T-cell (primary cell): ENCODE measurements around the gene YWHAB. TPM values are rescaled to one million over a fixed set of nuclear protein-coding genes. Genes with fewer than 3 reads are reported as not detected.

Source experiments
- ATAC-seq, 4 experiments: fragments of 200-7000 bp in 3 of 4; fragments of 150-1000 bp in 1 of 4; cut with Tn5 transposase; replicated peaks in 1 of 4; 1 replicate in 3 of 4; 2 replicates in 1 of 4; pipeline ENCODE4 v1.10.0; 2021; ENCODE audit warnings: moderate library complexity in 3 of 4, mild to moderate bottlenecking in 2 of 4, moderate number of reproducible peaks in 1 of 4
- CTCF ChIA-PET, 2 donors: fragments of 300-600 bp; sonication (Branson Sonifier 250); formaldehyde crosslinking; loops; one replicate each; lab custom pipeline; 2022; ENCODE audit warnings: antibody characterized with exemption in 2 of 2; lab: Charles Lee
- POLR2A ChIA-PET, 2 donors: fragments of 300-600 bp; sonication (Branson Sonifier 250); formaldehyde crosslinking; loops; one replicate each; lab custom pipeline; 2022; ENCODE audit warnings: antibody characterized with exemption in 2 of 2; lab: Charles Lee
- DNase-seq, 35 experiments: peaks; one replicate each; pipeline versions ENCODE4 v3.0.0 to v3.0.0-alpha.2; 2013 to 2023
- H3K27ac ChIP-seq: one replicate; pipeline ENCODE4 v1.5.1; 2013; ENCODE audit warnings: low read length
- H3K27me3 ChIP-seq, 2 experiments: replicated peaks in 1 of 2; 1 replicate in 1 of 2; 2 replicates in 1 of 2; pipeline versions ENCODE4 v1.6.1 to v1.7.0; 2013; ENCODE audit warnings: low read length in 1 of 2, mixed read lengths in 1 of 2; ENCODE audit not compliant: control insufficient read depth in 2 of 2, insufficient read depth in 2 of 2; ENCODE audit errors: extremely low read depth in 1 of 2
- H3K36me3 ChIP-seq, 2 donors: 1 replicate in 1 of 2; 2 replicates in 1 of 2; pipeline versions ENCODE4 v1.6.1 to v1.7.0; 2013; ENCODE audit warnings: low read length in 1 of 2; ENCODE audit not compliant: control insufficient read depth in 2 of 2, insufficient read depth in 1 of 2; ENCODE audit errors: extremely low read depth in 1 of 2
- H3K4me1 ChIP-seq, 2 experiments: 1 replicate in 1 of 2; 2 replicates in 1 of 2; pipeline versions ENCODE4 v1.6.1 to v1.7.0; 2013; ENCODE audit warnings: low read length in 2 of 2, mixed read lengths in 1 of 2; ENCODE audit not compliant: insufficient read depth in 2 of 2, control insufficient read depth in 1 of 2; ENCODE audit errors: extremely low read depth in 1 of 2
- H3K4me3 ChIP-seq, 2 donors: 1 replicate in 1 of 2; 2 replicates in 1 of 2; pipeline versions ENCODE4 v1.5.1 to v1.7.0; 2013; ENCODE audit warnings: mild to moderate bottlenecking in 2 of 2, low read length in 1 of 2, moderate library complexity in 1 of 2; ENCODE audit not compliant: control insufficient read depth in 1 of 2; ENCODE audit errors: extremely low read depth in 1 of 2
- H3K9me3 ChIP-seq: 2 replicates; pipeline ENCODE4 v1.7.0; 2013
- H3K27ac Mint-ChIP-seq, 2 donors: one replicate each; pipeline ENCODE4 v1.8.0; 2020 to 2021; ENCODE audit warnings: mild to moderate bottlenecking in 2 of 2, mixed read lengths in 2 of 2
- H3K27me3 Mint-ChIP-seq, 2 donors: one replicate each; pipeline ENCODE4 v1.8.0; 2021 to 2022; ENCODE audit warnings: mixed read lengths in 2 of 2
- H3K36me3 Mint-ChIP-seq: one replicate; pipeline ENCODE4 v1.8.0; 2021; ENCODE audit warnings: mixed read lengths
- H3K4me1 Mint-ChIP-seq, 3 donors: one replicate each; pipeline ENCODE4 v1.8.0; 2020 to 2022; ENCODE audit warnings: mixed read lengths in 3 of 3, mild to moderate bottlenecking in 1 of 3
- H3K4me3 Mint-ChIP-seq, 3 donors: one replicate each; pipeline ENCODE4 v1.8.0; 2020 to 2022; ENCODE audit warnings: mild to moderate bottlenecking in 3 of 3, mixed read lengths in 3 of 3, moderate library complexity in 3 of 3
- H3K9me3 Mint-ChIP-seq, 3 donors: one replicate each; pipeline ENCODE4 v1.8.0; 2020 to 2022; ENCODE audit warnings: mixed read lengths in 3 of 3
- WGBS: methylation state at CpG from one replicate; pipeline ENCODE4 v1.1.5; 2013; ENCODE audit warnings: missing lambda C conversion rate; ENCODE audit not compliant: insufficient coverage; 5-methylcytosine and 5-hydroxymethylcytosine counted together
- total RNA-seq, 35 experiments: library from RNA in 6 of 35; stranded (reverse) in 6 of 35; fragments of 120-200 nt in 1 of 35; gene quantifications; one replicate each; pipeline versions ENCODE4 v1.2.1 to v1.2.4 and lab custom pipeline; 2013 to 2026

Gene YWHAB
- total RNA-seq, 5 donors from 2014 or later (not counting 1 experiment from before 2014, with no cell fraction given) = 198 to 233 (median 205) TPM

- H3K4me1 Mint-ChIP-seq = peaks cover 0 to 13% (median 0%) of the 10 kb centered on the region in 3 donors
- CTCF ChIA-PET = no interaction called here
Observed at GRCh38 chr20:44946271-44946852, 60.9 kb downstream of the YWHAB start.

DNA sequence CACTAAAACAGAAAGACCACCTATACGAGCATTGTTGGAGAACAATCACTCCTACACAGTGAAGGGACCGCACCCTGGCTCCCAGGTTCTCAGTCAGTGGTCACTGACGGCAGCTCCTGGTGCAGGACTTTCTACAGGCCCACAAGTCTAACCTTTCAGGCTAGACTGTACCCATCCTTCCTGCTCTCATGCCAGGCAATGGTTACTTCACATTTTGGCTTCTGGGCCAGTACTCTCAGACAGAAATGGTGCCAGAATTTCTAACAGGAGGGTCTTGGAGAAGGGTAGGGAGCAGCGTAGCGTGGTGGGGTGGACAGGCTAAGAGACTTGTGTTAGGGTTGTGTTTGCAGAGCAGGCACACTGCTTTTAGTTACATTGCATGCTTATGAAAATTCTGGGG, 62.6 kb downstream of the YWHAB start:
- H3K4me3 ChIP-seq = no peak overlapping the region
- peaks cover 7 to 22% (median 8%) of the 10 kb centered on the region in 3 donors for H3K4me1 Mint-ChIP-seq
- DNase-seq (no peak), ATAC-seq (no peak)
- no peak overlapping the region for H3K4me3 Mint-ChIP-seq
- H3K27ac Mint-ChIP-seq = peak overlapping the region in 1 of 2 donors; percentile 64
- no peak overlapping the region for H3K27ac ChIP-seq
- H3K36me3 Mint-ChIP-seq = peaks cover 73% of the 10 kb centered on the region
- POLR2A ChIA-PET = interaction anchor here in 1 of 2 donors (0.7 kb wide), 1 partner anchor 165 kb away, joined by 3 read pairs; no protein-coding TSS in a partner anchor
- 90% methylated on average over 5 of the region's 5 CpGs for WGBS
- no peaks in the 10 kb centered on the region for H3K27me3 Mint-ChIP-seq
- H3K36me3 ChIP-seq = peaks cover 8 to 75% of the 10 kb centered on the region in 2 donors
- no peaks in the 10 kb centered on the region for H3K27me3 ChIP-seq
- no peaks in the 10 kb centered on the region for H3K9me3 ChIP-seq
- no peaks in the 10 kb centered on the region for H3K4me1 ChIP-seq
- CTCF ChIA-PET = no interaction called here
- H3K9me3 Mint-ChIP-seq = no peaks in the 10 kb centered on the region

More at GRCh38 chr20:44946271-44946852, 60.9 kb downstream of the YWHAB start:
- H3K4me3 ChIP-seq = no peak overlapping the region
- H3K27me3 ChIP-seq = no peaks in the 10 kb centered on the region
- no peak overlapping the region for H3K27ac ChIP-seq
- H3K4me1 ChIP-seq = no peaks in the 10 kb centered on the region
- no peaks in the 10 kb centered on the region for H3K27me3 Mint-ChIP-seq
- peak overlapping the region; percentile 32 to 41 for H3K27ac Mint-ChIP-seq
- H3K36me3 Mint-ChIP-seq = peaks cover 70% of the 10 kb centered on the region
- POLR2A ChIA-PET = interaction anchor here in 1 of 2 donors (0.9 kb wide), 1 partner anchor 21 kb away, joined by 4 read pairs; no protein-coding TSS in a partner anchor
- DNase-seq (no peak), ATAC-seq (no peak)
- 83% methylated on average over 1 of the region's 2 CpGs for WGBS
- H3K9me3 Mint-ChIP-seq = no peaks in the 10 kb centered on the region
- H3K4me3 Mint-ChIP-seq = no peak overlapping the region
- H3K36me3 ChIP-seq = peaks cover 8 to 79% of the 10 kb centered on the region in 2 donors
- H3K9me3 ChIP-seq = no peaks in the 10 kb centered on the region

- 83% methylated on average over 2 of the region's 2 CpGs for WGBS
- Histone ChIP-seq H3K27ac (no peak overlapping the region), H3K36me3 (peaks cover 9 to 75% of the 10 kb centered on the region in 2 donors), H3K9me3 (no peaks in the 10 kb centered on the region), H3K4me3 (no peak overlapping the region), H3K27me3 (no peaks in the 10 kb centered on the region), H3K4me1 (no peaks in the 10 kb centered on the region)
- POLR2A ChIA-PET = interaction anchor here in 1 of 2 donors (0.7 kb wide), 1 partner anchor 165 kb away, joined by 3 read pairs; no protein-coding TSS in a partner anchor
- no peak overlapping the region for H3K4me3 Mint-ChIP-seq
- ATAC-seq (no peak), DNase-seq (no peak)
- peaks cover 11 to 26% (median 12%) of the 10 kb centered on the region in 3 donors for H3K4me1 Mint-ChIP-seq
- peak overlapping the region in 1 of 2 donors; percentile 10 for H3K27ac Mint-ChIP-seq
- CTCF ChIA-PET = interaction anchor here in 1 of 2 donors (0.6 kb wide), 1 partner anchor 64 kb away, joined by 3 read pairs; no protein-coding TSS in a partner anchor
- peaks cover 74% of the 10 kb centered on the region for H3K36me3 Mint-ChIP-seq
- no peaks in the 10 kb centered on the region for H3K9me3 Mint-ChIP-seq
- no peaks in the 10 kb centered on the region for H3K27me3 Mint-ChIP-seq
Observed at GRCh38 chr20:44948513-44948912, 63.0 kb downstream of the YWHAB start.

DNA sequence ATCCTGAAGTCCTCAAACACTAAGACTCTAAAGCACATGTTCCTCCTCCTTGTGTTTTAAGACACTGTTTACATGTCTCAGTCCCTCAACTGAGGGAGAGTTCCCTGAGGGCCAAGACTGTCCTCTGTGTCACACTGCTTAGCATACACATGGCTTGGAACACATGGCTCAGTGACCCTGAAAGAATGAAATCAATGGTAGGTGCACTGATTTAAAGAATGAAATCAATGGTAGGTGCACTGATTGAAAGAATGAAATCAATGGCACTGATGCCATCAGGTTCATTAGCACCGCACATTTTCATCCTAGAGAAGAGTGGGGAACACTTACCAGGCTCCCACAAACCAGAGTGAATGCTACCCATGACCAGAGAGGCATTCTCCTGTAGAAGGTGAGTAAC, 64.9 kb downstream of the YWHAB start:
- H3K9me3 Mint-ChIP-seq = no peaks in the 10 kb centered on the region
- peak overlapping the region; percentile 16 to 18 for H3K27ac Mint-ChIP-seq
- POLR2A ChIA-PET = interaction anchor here (0.6 kb wide), 3 partner anchors 10 to 409 kb away, joined by 3 to 7 read pairs (median 6); no protein-coding TSS in a partner anchor

DNA sequence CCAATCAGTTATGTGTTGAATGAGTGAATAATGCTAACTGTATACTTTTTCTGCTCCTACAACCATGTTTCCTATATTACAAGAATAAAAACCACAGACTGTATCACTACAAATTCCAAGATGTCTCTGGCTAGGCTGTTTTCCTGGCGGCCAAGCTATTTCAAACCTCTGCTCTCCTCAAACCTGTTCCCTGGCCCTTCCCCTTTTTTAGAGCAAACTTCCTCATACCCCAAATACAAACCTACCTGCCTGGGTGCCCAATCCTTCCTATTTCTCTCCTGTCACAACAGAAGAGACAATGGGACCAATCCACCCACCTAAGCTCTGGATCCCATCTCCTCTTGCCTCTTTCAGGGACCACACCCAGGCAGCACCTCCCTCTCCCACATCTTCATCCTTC, 67.2 kb downstream of the YWHAB start:
- Mint-ChIP-seq H3K4me1 (peaks cover 26 to 48% (median 37%) of the 10 kb centered on the region in 3 donors), H3K4me3 (no peak overlapping the region), H3K36me3 (peaks cover 80% of the 10 kb centered on the region), H3K27ac (peak overlapping the region; percentile 65 to 71), H3K27me3 (no peaks in the 10 kb centered on the region), H3K9me3 (no peaks in the 10 kb centered on the region)
- ATAC-seq = no peak
- POLR2A ChIA-PET = interaction anchor here in 1 of 2 donors (0.5 kb wide), 1 partner anchor 26 kb away, joined by 5 read pairs; no protein-coding TSS in a partner anchor
- H3K36me3 ChIP-seq = peaks cover 20 to 68% of the 10 kb centered on the region in 2 donors
- CTCF ChIA-PET = interaction anchor here in 1 of 2 donors (0.6 to 1.8 kb wide), 3 partner anchors 14 to 639 kb away, joined by 3 to 6 read pairs (median 4); partner anchors contain the start of gene STK4
- H3K27me3 ChIP-seq = no peaks in the 10 kb centered on the region
- no peak for DNase-seq
- H3K9me3 ChIP-seq = no peaks in the 10 kb centered on the region
- no peak overlapping the region for H3K4me3 ChIP-seq
- no peak overlapping the region for H3K27ac ChIP-seq
- no peaks in the 10 kb centered on the region for H3K4me1 ChIP-seq
- 100% methylated on average over 1 of the region's 1 CpG for WGBS

More for the DNA sequence above, 64.9 kb downstream of the YWHAB start:
- no peaks in the 10 kb centered on the region for H3K9me3 ChIP-seq
- H3K4me1 ChIP-seq = no peaks in the 10 kb centered on the region
- Mint-ChIP-seq H3K36me3 (peaks cover 78% of the 10 kb centered on the region), H3K27me3 (no peaks in the 10 kb centered on the region), H3K4me1 (peaks cover 16 to 29% (median 24%) of the 10 kb centered on the region in 3 donors), H3K4me3 (no peak overlapping the region)
- no peak overlapping the region for H3K4me3 ChIP-seq
- no peak overlapping the region for H3K27ac ChIP-seq
- H3K27me3 ChIP-seq = no peaks in the 10 kb centered on the region
- H3K36me3 ChIP-seq = peaks cover 13 to 75% of the 10 kb centered on the region in 2 donors
- no peak for DNase-seq
- 100% methylated on average over 1 of the region's 1 CpG for WGBS
- CTCF ChIA-PET = no interaction called here
- ATAC-seq = no peak

DNA sequence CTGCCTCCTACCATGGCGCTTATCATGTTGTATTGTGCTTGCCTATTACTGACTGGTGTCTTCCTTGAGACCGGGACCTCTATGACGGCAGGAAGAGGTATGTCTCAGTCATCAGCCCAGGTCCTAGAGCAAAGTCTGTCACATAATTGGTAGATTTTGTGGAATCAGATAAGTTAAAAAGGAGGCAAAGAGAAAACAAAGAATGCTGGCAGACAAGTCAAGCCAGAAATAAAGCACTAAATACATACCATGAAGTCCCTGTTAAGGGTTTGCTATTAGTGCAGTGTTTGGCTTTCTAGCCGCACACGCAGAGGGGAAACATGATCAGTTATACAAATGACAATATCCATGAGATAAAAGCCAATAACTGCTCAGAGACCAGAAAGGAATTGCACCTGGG, 68.7 kb downstream of the YWHAB start:
- H3K9me3 Mint-ChIP-seq = no peaks in the 10 kb centered on the region
- ChIA-PET POLR2A (no interaction called here), CTCF (interaction anchor here in 1 of 2 donors (0.5 to 0.6 kb wide), 2 partner anchors 68 to 489 kb away, joined by 3 to 5 read pairs; no protein-coding TSS in a partner anchor)
- Histone ChIP-seq H3K4me1 (peaks cover 2 to 11% of the 10 kb centered on the region in 2 experiments), H3K9me3 (no peaks in the 10 kb centered on the region), H3K4me3 (no peak overlapping the region), H3K36me3 (peaks cover 20 to 61% of the 10 kb centered on the region in 2 donors), H3K27me3 (no peaks in the 10 kb centered on the region), H3K27ac (no peak overlapping the region)
- no peak overlapping the region for H3K4me3 Mint-ChIP-seq
- no peaks in the 10 kb centered on the region for H3K27me3 Mint-ChIP-seq
- peaks cover 72% of the 10 kb centered on the region for H3K36me3 Mint-ChIP-seq
- H3K27ac Mint-ChIP-seq = peak overlapping the region in 1 of 2 donors; percentile 50
- DNase-seq = no peak
- ATAC-seq = no peak
- no CpG with 5 or more reads among the region's 5 CpGs for WGBS
- peaks cover 40 to 62% (median 51%) of the 10 kb centered on the region in 3 donors for H3K4me1 Mint-ChIP-seq
